ENCODE results near the gene BOLA1.

The BOLA1 gene

DNA sequence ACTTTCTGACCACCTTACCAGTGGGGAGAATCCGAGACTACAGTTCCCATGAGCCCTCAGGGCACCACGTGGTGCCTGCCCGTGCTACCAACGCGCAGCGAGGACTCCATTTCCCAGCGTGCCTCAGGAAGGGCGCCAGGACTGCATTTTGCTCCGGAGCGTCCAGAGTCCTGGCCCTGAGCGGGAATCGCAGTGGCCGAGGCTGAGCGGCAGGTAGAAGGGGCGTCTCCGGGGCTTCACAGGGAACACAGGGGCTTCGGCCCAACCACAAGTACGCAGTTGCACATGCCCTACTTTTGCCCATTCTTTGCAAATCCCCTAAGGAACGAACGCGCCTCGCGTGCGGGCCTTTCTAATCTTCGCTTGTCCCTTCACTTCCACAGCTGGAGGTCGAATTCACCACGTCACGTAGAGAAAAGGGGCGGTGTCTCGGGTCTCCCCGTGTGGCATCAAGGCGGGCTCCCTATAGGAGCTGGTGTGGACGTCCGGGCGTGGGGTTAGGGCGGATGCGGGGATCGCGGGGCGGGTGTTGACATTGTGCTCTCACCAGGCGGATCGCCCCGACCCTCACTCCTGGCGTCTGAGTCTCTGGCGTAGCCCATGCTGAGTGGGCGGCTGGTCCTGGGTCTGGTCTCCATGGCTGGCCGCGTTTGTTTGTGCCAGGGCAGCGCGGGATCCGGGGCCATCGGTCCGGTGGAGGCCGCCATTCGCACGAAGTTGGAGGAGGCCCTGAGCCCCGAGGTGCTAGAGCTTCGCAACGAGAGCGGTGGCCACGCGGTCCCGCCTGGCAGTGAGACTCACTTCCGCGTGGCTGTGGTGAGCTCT, at the start of gene BOLA1 (continued):
- peak; percentile 63; the same call in 1 of the 2 replicates for TF ChIP-seq ZBTB44 (tag by site-specific recombination; IDR thresholded peaks at IDR 0.05)
- TF ChIP-seq ZNF302 (tag by site-specific recombination; IDR thresholded peaks at IDR 0.05; ENCODE audit: low read depth), result no peak
- no peak for TF ChIP-seq RBAK (tag by site-specific recombination; IDR thresholded peaks at IDR 0.05)
- no peak for TF ChIP-seq ZNF529 (tag by site-specific recombination; IDR thresholded peaks at IDR 0.05; ENCODE audit: insufficient replicate concordance)
- TF ChIP-seq OVOL3 (tag by site-specific recombination; IDR thresholded peaks at IDR 0.05), result no peak
- no peak for TF ChIP-seq ZNF404 (tag by site-specific recombination; IDR thresholded peaks at IDR 0.05)
- peak; percentile 58; the same call in 1 of the 2 replicates for TF ChIP-seq IKZF3 (tag by site-specific recombination; IDR thresholded peaks at IDR 0.05)
- no peak for TF ChIP-seq ELK4 (IDR thresholded peaks at IDR 0.05; ENCODE audit: borderline replicate concordance, low read depth, low read length)
- TF ChIP-seq ZNF600 (tag by site-specific recombination; IDR thresholded peaks at IDR 0.05), result peak; percentile 98
- TF ChIP-seq ZNF202 (tag by site-specific recombination; IDR thresholded peaks at IDR 0.05; ENCODE audit: borderline replicate concordance), result peak; percentile 60; the same call in 1 of the 2 replicates
- no peak for TF ChIP-seq HOXD13 (CRISPR knock-in tag; IDR thresholded peaks at IDR 0.05; ENCODE audit: borderline replicate concordance)
- 0 out of 2 replicates have a peak, but pooled peaks have one; percentile 47 for TF ChIP-seq ZNF692 (tag by site-specific recombination; IDR thresholded peaks at IDR 0.05)
- TF ChIP-seq ZIC2 (tag by site-specific recombination; IDR thresholded peaks at IDR 0.05), result peak; percentile 58; the same call in 1 of the 2 replicates
- no peak for TF ChIP-seq ZNF658 (tag by site-specific recombination; IDR thresholded peaks at IDR 0.05)
- peak; percentile 40; the same call in 1 of the 2 replicates for TF ChIP-seq ZSCAN30 (tag by site-specific recombination; IDR thresholded peaks at IDR 0.05)
- no peak for TF ChIP-seq ZNF423 (tag by site-specific recombination; IDR thresholded peaks at IDR 0.05)
- TF ChIP-seq ZFP37 (tag by site-specific recombination; IDR thresholded peaks at IDR 0.05), result no peak
- TF ChIP-seq ZNF76 (tag by site-specific recombination; IDR thresholded peaks at IDR 0.05; ENCODE audit: borderline replicate concordance, low read depth), result peak; percentile 98
- TF ChIP-seq KLF1 (tag by site-specific recombination; IDR thresholded peaks at IDR 0.05), result peak; percentile 48
- no peak for TF ChIP-seq ZNF645 (tag by site-specific recombination; IDR thresholded peaks at IDR 0.05)
- TF ChIP-seq ZFHX2 (tag by site-specific recombination; conservative IDR thresholded peaks at IDR 0.05), result peak; percentile 28; the same call in 1 of the 2 replicates
- TF ChIP-seq ZNF214 (tag by site-specific recombination; IDR thresholded peaks at IDR 0.05; ENCODE audit: borderline replicate concordance), result no peak
- TF ChIP-seq ZNF561 (tag by site-specific recombination; IDR thresholded peaks at IDR 0.05; ENCODE audit: borderline replicate concordance), result peak; percentile 95
- no peak for TF ChIP-seq ZNF660 (tag by site-specific recombination; IDR thresholded peaks at IDR 0.05)
- TF ChIP-seq ZNF776 (tag by site-specific recombination; IDR thresholded peaks at IDR 0.05; ENCODE audit: borderline replicate concordance), result no peak
- TF ChIP-seq, protein P1, sequence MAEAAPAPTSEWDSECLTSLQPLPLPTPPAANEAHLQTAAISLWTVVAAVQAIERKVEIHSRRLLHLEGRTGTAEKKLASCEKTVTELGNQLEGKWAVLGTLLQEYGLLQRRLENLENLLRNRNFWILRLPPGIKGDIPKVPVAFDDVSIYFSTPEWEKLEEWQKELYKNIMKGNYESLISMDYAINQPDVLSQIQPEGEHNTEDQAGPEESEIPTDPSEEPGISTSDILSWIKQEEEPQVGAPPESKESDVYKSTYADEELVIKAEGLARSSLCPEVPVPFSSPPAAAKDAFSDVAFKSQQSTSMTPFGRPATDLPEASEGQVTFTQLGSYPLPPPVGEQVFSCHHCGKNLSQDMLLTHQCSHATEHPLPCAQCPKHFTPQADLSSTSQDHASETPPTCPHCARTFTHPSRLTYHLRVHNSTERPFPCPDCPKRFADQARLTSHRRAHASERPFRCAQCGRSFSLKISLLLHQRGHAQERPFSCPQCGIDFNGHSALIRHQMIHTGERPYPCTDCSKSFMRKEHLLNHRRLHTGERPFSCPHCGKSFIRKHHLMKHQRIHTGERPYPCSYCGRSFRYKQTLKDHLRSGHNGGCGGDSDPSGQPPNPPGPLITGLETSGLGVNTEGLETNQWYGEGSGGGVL (tag by site-specific recombination; IDR thresholded peaks at IDR 0.05), result no peak
- peak; percentile 98 for TF ChIP-seq ZXDB (tag by site-specific recombination; IDR thresholded peaks at IDR 0.05)
- TF ChIP-seq ZNF707 (tag by site-specific recombination; IDR thresholded peaks at IDR 0.05), result no peak
- TF ChIP-seq, protein P2, sequence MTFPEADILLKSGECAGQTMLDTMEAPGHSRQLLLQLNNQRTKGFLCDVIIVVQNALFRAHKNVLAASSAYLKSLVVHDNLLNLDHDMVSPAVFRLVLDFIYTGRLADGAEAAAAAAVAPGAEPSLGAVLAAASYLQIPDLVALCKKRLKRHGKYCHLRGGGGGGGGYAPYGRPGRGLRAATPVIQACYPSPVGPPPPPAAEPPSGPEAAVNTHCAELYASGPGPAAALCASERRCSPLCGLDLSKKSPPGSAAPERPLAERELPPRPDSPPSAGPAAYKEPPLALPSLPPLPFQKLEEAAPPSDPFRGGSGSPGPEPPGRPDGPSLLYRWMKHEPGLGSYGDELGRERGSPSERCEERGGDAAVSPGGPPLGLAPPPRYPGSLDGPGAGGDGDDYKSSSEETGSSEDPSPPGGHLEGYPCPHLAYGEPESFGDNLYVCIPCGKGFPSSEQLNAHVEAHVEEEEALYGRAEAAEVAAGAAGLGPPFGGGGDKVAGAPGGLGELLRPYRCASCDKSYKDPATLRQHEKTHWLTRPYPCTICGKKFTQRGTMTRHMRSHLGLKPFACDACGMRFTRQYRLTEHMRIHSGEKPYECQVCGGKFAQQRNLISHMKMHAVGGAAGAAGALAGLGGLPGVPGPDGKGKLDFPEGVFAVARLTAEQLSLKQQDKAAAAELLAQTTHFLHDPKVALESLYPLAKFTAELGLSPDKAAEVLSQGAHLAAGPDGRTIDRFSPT (tag by site-specific recombination; IDR thresholded peaks at IDR 0.05), result no peak

Measured in HEK293 (cell line).